B cell (primary cell): Measurements from ENCODE around the gene SCFD1. TPM values are rescaled to one million over a fixed set of nuclear protein-coding genes. Genes with fewer than 3 reads are reported as not detected.

Source experiments
- ATAC-seq: fragments of 200-7000 bp; cut with Tn5 transposase; one replicate; pipeline ENCODE4 v1.10.0; 2021; ENCODE audit warnings: low read depth, mild to moderate bottlenecking, moderate number of reproducible peaks, moderate library complexity
- CTCF ChIA-PET: fragments of 350-600 bp; sonication (Branson Sonifier 250); formaldehyde crosslinking; loops from one replicate; lab custom pipeline; 2021; ENCODE audit warnings: antibody characterized with exemption, inconsistent platforms; lab: Charles Lee
- POLR2A ChIA-PET: fragments of 350-600 bp; sonication (Branson Sonifier 250); formaldehyde crosslinking; loops from one replicate; lab custom pipeline; 2021; ENCODE audit warnings: antibody characterized with exemption; lab: Charles Lee
- DNase-seq: peaks from one replicate; pipeline ENCODE4 v3.0.0; 2013
- H2AFZ ChIP-seq: 2 replicates; pipeline ENCODE4 v1.6.1; 2012; ENCODE audit warnings: mild to moderate bottlenecking, low read depth, low read length; ENCODE audit not compliant: insufficient read depth, poor library complexity, severe bottlenecking
- H3K27ac ChIP-seq, 2 donors: 1 replicate in 1 of 2; 2 replicates in 1 of 2; pipeline ENCODE4 v1.5.1; 2012 to 2013; ENCODE audit warnings: low read length in 2 of 2, mild to moderate bottlenecking in 2 of 2, moderate library complexity in 1 of 2
- H3K27me3 ChIP-seq, 4 experiments: fragments of 200-600 bp in 1 of 4; sonication (generic) in 1 of 4; replicated peaks in 1 of 4; 1 replicate in 2 of 4; 2 replicates in 2 of 4; pipeline versions ENCODE4 v1.6.1 to v1.7.0; 2013 to 2016; ENCODE audit warnings: low read length in 3 of 4, mild to moderate bottlenecking in 2 of 4, mixed read lengths in 1 of 4, moderate library complexity in 1 of 4; ENCODE audit not compliant: insufficient read depth in 4 of 4, control insufficient read depth in 3 of 4; ENCODE audit errors: control extremely low read depth in 1 of 4
- H3K36me3 ChIP-seq, 2 experiments: replicated peaks in 1 of 2; 1 replicate in 1 of 2; 2 replicates in 1 of 2; pipeline versions ENCODE4 v1.6.1 to v1.7.1; 2013; ENCODE audit warnings: low read length in 1 of 2; ENCODE audit not compliant: insufficient read depth in 2 of 2, control insufficient read depth in 1 of 2; ENCODE audit errors: control extremely low read depth in 1 of 2, extremely low read depth in 1 of 2
- H3K4me1 ChIP-seq, 2 donors: fragments of 200-600 bp in 1 of 2; sonication (generic) in 1 of 2; 1 replicate in 1 of 2; 2 replicates in 1 of 2; pipeline versions ENCODE4 v1.5.1 to v1.6.1; 2013 to 2017; ENCODE audit warnings: low read length in 2 of 2; ENCODE audit not compliant: control insufficient read depth in 2 of 2, insufficient read depth in 2 of 2
- H3K4me2 ChIP-seq: replicated peaks from 2 replicates; pipeline ENCODE3; 2012; ENCODE audit warnings: mild to moderate bottlenecking, low read depth, low read length; ENCODE audit not compliant: poor library complexity, severe bottlenecking
- H3K4me3 ChIP-seq, 5 experiments: fragments of 200-600 bp in 1 of 5; sonication (generic) in 1 of 5; 1 replicate in 3 of 5; 2 replicates in 2 of 5; pipeline versions ENCODE4 v1.5.1 to v1.7.0; 2011 to 2016; ENCODE audit warnings: low read length in 4 of 5, mild to moderate bottlenecking in 4 of 5, low read depth in 2 of 5, control low read depth in 1 of 5, moderate library complexity in 1 of 5; ENCODE audit not compliant: insufficient read depth in 1 of 5; ENCODE audit errors: control extremely low read depth in 1 of 5, extremely low read depth in 1 of 5
- H3K79me2 ChIP-seq: fragments of 200-600 bp; sonication (generic); one replicate; pipeline ENCODE4 v1.6.0; 2016; ENCODE audit warnings: low read length; ENCODE audit not compliant: control insufficient read depth, insufficient read depth
- H3K9ac ChIP-seq: fragments of 200-600 bp; sonication (generic); 2 replicates; pipeline ENCODE4 v1.6.1; 2017; ENCODE audit warnings: mild to moderate bottlenecking, low read length, moderate library complexity
- H3K9me3 ChIP-seq, 3 donors: one replicate each; pipeline versions ENCODE4 v1.6.1 to v1.7.1; 2013; ENCODE audit warnings: low read length in 2 of 3; ENCODE audit not compliant: control insufficient read depth in 2 of 3, insufficient read depth in 1 of 3; ENCODE audit errors: control extremely low read depth in 1 of 3
- H4K20me1 ChIP-seq: 2 replicates; pipeline ENCODE4 v1.6.0; 2012; ENCODE audit warnings: mild to moderate bottlenecking, low read length; ENCODE audit not compliant: insufficient read depth, control insufficient read depth, poor library complexity, severe bottlenecking
- H3K27ac Mint-ChIP-seq: one replicate; pipeline ENCODE4 v1.8.0; 2021; ENCODE audit warnings: mixed read lengths
- H3K27me3 Mint-ChIP-seq: one replicate; pipeline ENCODE4 v1.8.0; 2021; ENCODE audit warnings: mixed read lengths
- H3K4me1 Mint-ChIP-seq: one replicate; pipeline ENCODE4 v1.8.0; 2021; ENCODE audit warnings: mixed read lengths
- H3K4me3 Mint-ChIP-seq: one replicate; pipeline ENCODE4 v1.8.0; 2021; ENCODE audit warnings: mixed read lengths
- H3K9me3 Mint-ChIP-seq: one replicate; pipeline ENCODE4 v1.8.0; 2022; ENCODE audit warnings: mixed read lengths; ENCODE audit not compliant: insufficient read depth
- EZH2 ChIP-seq: IDR thresholded peaks from 2 replicates; pipeline ENCODE4 v1.6.1; 2012; ENCODE audit warnings: borderline replicate concordance, low read depth, mild to moderate bottlenecking, moderate library complexity, low read length; ENCODE audit not compliant: insufficient read depth, poor library complexity, severe bottlenecking
- WGBS: methylation state at CpG from one replicate; pipeline ENCODE4 v1.1.5; 2013; ENCODE audit warnings: missing lambda C conversion rate; ENCODE audit not compliant: insufficient coverage; 5-methylcytosine and 5-hydroxymethylcytosine counted together
- intact Hi-C: fragments of 100-400 bp; cut with micrococcal nuclease; formaldehyde crosslinking; loops from one replicate; pipeline ENCODE4 v1.10.0; 2022
- polyA plus RNA-seq: library from polyadenylated mRNA; depleted of rRNA; stranded (reverse); fragments of >200 nt; gene quantifications from 2 replicates; pipeline ENCODE4 v1.2.3, GENCODE V29; 2012
- total RNA-seq, 2 donors: library from RNA; stranded (reverse); fragments of 120-200 nt in 1 of 2; gene quantifications; 1 replicate in 1 of 2; 2 replicates in 1 of 2; pipeline versions ENCODE4 v1.2.3 to v1.2.4, GENCODE V29; 2013 to 2022
- TF ChIP-seq, protein P1 (sequence below): fragments of 200-600 bp; IDR thresholded peaks from one replicate; pipeline ENCODE4 v1.8.0; 2022; ENCODE audit warnings: antibody characterized with exemption, mild to moderate bottlenecking

The SCFD1 gene
- total and polyA plus RNA-seq, 2 donors (not counting 1 experiment from before 2014, with no cell fraction given) = 23.1 to 73.0 TPM

DNA sequence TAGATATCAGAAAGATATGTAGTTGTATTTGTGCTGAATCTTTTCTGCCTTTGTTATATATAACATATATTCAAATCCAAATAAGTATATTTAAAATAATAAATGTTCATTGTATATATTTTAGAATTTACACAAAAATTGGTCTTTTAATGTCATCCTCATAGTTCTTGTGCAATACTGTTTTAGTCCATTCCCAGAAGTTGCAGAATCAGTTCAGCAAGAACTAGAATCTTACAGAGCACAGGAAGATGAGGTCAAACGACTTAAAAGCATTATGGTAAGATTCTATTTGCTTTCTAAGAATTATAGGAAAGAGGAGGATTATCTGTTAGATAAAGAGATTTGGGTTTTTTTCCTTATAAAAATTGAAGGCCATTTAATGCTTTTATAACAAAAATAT is 51.0 kb downstream of the SCFD1 start:
- Histone ChIP-seq H3K9me3 (no peaks in the 10 kb centered on the region), H3K36me3 (peaks cover 17 to 29% of the 10 kb centered on the region in 2 experiments), H3K4me2 (no peak overlapping the region), H3K27ac (no peak overlapping the region), H3K9ac (no peak overlapping the region), H3K4me1 (no peaks in the 10 kb centered on the region), H3K4me3 (no peak overlapping the region), H4K20me1 (no peaks in the 10 kb centered on the region), H2AFZ (no peak overlapping the region), H3K27me3 (no peaks in the 10 kb centered on the region), H3K79me2 (no peaks in the 10 kb centered on the region)
- no peaks in the 10 kb centered on the region for H3K4me1 Mint-ChIP-seq
- no peaks in the 10 kb centered on the region for H3K27me3 Mint-ChIP-seq
- H3K27ac Mint-ChIP-seq = no peak overlapping the region
- DNase-seq (no peak), ATAC-seq (no peak)
- no peaks in the 10 kb centered on the region for H3K9me3 Mint-ChIP-seq
- POLR2A ChIA-PET = no interaction called here
- no CpG with 5 or more reads among the region's 1 CpG for WGBS
- CTCF ChIA-PET = no interaction called here
- intact Hi-C loops = no loop called here
- no peak for TF ChIP-seq EZH2
- TF ChIP-seq, protein P1, sequence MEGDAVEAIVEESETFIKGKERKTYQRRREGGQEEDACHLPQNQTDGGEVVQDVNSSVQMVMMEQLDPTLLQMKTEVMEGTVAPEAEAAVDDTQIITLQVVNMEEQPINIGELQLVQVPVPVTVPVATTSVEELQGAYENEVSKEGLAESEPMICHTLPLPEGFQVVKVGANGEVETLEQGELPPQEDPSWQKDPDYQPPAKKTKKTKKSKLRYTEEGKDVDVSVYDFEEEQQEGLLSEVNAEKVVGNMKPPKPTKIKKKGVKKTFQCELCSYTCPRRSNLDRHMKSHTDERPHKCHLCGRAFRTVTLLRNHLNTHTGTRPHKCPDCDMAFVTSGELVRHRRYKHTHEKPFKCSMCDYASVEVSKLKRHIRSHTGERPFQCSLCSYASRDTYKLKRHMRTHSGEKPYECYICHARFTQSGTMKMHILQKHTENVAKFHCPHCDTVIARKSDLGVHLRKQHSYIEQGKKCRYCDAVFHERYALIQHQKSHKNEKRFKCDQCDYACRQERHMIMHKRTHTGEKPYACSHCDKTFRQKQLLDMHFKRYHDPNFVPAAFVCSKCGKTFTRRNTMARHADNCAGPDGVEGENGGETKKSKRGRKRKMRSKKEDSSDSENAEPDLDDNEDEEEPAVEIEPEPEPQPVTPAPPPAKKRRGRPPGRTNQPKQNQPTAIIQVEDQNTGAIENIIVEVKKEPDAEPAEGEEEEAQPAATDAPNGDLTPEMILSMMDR = no peak
- no peak overlapping the region for H3K4me3 Mint-ChIP-seq

DNA sequence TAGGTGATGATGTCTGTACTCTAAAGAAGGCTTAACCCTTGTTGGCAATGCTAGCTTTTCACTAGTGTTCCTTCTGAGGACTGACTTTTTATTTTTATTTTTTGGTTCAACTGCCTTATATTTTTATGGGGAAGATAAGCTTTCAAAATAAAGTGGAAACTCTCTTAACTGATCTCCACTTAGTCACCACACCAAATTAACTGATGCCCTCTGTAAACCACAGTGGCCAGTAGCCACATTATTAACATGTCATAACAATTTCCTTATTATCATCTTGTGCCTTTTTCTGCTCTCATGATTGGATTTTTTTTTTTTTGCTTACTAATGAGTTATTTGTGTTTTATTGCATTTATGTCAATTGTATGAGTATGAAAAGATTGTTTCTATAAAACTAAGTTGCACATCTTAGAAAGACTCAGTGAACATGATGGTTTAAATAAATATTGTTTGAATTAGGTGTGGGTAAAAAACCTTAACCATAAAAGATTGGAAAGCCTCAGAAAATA is 56.9 kb downstream of the SCFD1 start:
- Mint-ChIP-seq H3K4me1 (no peaks in the 10 kb centered on the region), H3K9me3 (no peaks in the 10 kb centered on the region), H3K27me3 (no peaks in the 10 kb centered on the region), H3K4me3 (no peak overlapping the region), H3K27ac (no peak overlapping the region)
- Histone ChIP-seq H3K79me2 (peaks cover 8% of the 10 kb centered on the region), H3K4me2 (no peak overlapping the region), H3K4me1 (no peaks in the 10 kb centered on the region), H3K4me3 (no peak overlapping the region), H3K27ac (no peak overlapping the region), H3K27me3 (no peaks in the 10 kb centered on the region), H3K9me3 (no peaks in the 10 kb centered on the region), H2AFZ (no peak overlapping the region), H3K36me3 (peaks cover 12 to 25% of the 10 kb centered on the region in 2 experiments), H4K20me1 (no peaks in the 10 kb centered on the region), H3K9ac (no peak overlapping the region)
- CTCF ChIA-PET = interaction anchor here (1.2 kb wide), 1 partner anchor 24 kb away, joined by 3 read pairs; no protein-coding TSS in a partner anchor
- TF ChIP-seq, protein P1 = no peak
- no peak for TF ChIP-seq EZH2
- no peak for ATAC-seq
- intact Hi-C loops = no loop called here
- no peak for DNase-seq
- POLR2A ChIA-PET = no interaction called here
